Eye (tissue), 1 donor: Measurements from ENCODE around the gene ATP13A5.

Experiments
- DNase-seq: peaks from one replicate; pipeline ENCODE4 v3.0.0-alpha.2; 2015

ATP13A5 gene

DNA sequence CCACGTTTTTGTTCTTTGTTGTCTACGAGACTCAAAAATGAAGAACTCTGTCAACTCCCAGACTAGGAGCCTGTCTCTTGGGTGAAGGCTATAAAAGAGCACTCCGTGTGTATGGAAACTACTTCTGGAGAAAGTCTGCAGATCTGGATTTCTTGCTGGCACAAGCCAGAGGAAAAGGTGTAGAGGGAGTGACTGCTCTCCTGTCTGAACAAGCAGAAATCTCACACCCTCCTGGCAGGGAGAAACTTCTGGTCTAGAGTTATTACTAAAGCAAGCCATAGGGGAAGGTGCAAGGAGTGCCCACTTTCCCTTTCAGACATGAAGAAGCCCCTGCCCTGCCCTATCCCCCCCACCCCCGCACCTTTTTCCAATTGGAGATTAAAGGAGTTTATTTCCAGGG, 128.1 kb downstream of the ATP13A5 start:
- DNase-seq = no peak

DNA sequence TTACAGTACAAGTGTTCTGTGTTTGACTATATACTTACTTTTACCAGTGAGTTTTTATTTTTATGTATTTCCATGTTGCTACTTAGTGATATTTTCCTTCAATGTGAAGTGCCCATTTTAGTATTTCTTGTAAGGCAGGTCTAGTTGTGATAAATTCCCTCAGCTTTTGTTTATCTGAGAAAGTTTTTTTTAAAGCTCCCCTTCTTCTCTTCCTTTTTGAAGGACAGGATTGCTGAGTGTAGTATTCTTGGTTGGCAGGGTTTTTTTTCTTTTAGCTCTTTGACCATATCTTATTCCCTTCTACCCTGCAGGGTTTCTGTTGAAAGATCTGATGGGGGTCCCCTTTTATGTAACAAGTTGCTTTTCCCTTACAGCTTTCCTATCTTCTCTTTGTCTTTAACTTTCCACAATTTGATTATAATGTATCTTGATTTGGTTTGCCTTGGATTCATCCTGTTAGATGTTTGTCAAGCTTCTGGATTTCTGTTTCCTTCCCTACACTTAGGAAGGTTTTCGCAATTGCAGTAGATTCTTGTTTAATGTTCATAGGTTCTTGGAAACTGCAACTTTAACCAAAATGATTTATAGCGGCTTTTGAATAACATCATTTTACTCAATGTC, 129.6 kb downstream of the ATP13A5 start:
- no peak for DNase-seq

DNA sequence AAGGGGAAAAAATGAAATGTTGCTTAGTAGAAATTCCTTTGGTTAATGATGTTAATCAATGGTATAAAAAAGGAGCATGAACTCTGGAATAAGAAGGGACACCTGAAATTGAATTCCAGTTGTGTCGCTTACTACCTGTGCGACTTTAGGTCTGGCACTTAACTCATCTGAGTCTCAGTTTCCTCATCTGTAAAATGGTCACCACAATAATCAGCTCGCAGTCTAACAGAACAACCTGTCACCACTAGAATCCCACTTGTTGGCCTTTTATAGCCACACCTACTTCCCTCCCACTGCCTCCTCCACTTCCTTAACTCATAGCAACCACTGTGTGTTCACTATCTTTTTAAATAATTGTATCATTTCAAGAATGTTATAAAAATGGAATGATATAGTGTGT, 135.0 kb downstream of the ATP13A5 start:
- DNase-seq = no peak

DNA sequence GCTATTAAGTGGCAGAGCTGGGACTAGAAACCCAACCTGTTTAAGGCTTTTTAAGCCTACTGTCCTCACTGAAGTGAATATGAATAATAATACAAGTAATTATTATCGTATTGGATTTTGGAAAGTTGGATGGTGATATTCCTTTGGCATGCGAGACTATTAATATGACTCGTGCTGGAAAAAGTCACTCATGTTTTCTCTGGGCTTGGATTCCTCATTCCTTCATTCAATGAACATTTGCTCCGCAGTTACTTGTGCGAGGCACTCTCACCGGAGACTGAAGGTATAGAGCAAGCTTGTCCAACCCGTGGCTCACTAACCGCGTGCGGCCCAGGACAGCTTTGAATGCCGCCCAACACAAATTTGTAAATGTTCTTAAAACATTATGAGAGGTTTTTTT, 136.8 kb downstream of the ATP13A5 start:
- no peak for DNase-seq

DNA sequence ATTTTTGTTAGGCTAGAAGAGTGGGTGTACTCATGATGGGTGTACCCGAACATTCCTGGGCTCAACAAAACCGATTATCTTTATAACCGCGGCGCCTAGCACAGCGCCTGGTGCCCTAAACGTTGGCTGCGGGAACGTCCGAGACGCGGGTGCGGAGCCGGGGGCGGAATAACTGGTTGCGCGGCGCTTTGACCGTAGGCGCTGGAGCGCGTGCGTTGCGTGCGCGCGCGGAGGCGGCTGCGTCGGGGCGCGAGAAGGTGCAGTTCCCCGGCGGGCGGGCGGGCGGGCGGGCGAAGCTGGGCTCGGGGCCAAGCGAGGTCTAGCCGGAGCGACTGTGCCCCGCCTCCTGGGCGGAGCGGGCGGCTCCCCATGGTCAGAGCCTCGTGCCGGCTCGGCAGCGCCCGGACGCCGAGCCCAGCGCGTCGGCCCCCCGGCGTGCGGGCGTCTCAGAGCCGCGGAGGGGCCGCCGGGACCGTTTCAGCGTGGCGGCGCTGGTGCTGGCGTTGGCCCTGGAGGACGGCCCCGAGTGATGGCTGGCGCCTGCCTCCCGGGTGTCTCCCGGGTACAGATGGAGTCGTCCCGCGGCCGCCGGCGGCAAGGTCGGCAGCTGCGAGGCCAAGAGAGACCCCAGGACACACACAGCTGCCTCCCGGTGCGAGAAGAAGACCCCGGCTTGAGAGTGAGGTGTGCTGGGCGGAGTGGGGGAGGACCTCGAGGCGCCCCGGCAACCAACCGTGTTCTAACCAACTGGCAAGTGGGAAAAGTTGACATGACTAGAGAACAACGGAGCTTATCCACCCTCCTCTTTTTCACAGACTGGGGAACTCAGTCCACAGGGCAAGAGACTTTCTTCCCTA, 137.5 kb downstream of the ATP13A5 start, which contains the start of gene PLAAT1:
PLAAT1 (plus strand) TSS at position 373 of the 857 bp plus-strand sequence. CDS start 14,429 bp downstream, outside the sequence.
- peak; percentile 86 for DNase-seq

DNA sequence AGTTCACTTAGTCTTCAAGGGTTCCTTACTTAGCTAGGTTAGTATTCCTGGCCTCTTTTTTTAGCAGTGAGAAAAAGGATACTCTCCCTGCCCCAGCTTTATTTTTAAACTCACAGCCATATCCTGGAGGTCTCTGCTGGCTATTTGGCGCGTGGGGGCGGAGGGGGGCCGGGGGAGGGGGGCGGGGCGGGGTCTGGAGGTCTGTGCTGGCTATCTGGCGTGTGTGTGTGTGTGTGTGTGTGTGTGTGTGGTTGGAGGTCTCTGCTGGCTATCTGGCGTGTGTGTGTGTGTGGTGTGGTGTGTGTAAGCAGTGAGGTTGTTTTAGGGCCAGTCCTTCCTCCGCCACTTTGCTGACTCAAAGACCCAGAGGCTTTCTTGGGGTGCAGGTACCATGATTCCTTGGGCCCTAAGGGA, 138.1 kb downstream of the ATP13A5 start:
- DNase-seq = no peak

DNA sequence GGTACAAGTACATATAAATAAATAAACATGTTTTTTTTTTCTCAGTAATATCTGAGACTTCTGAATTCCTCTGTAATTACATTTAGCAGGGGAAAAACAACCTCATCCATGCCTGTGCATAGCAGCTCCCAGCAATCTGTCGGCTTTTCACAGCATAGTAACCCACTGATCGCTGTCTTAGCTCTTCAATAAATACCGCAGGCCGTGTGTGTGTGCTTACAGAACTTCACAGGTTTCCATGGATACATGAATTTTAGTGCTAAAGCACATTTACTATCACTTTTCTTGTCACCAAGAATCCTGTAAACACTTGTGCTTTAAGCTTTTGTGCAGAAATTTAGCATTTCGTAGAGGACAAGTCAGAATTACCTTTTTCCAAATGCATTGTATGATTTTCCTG, 141.5 kb downstream of the ATP13A5 start:
- DNase-seq = no peak

DNA sequence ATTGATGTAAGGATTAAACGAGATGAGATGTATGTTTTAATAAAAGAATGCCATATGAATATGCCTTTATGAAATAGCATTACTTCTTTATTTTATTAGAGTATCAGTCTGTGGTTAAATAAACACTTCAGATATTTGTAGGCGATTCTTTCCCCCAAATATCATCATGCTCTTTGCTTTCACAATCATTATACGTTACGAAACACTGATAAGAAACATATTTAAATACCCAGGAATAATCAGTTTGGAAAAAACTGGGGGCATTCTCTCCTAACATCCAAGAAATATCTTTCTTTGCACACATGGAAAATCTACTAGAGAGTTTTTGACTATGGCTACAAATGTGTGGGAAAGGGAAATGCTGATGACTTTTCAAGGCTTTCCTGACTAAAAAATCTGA, 142.0 kb downstream of the ATP13A5 start:
- DNase-seq = no peak

DNA sequence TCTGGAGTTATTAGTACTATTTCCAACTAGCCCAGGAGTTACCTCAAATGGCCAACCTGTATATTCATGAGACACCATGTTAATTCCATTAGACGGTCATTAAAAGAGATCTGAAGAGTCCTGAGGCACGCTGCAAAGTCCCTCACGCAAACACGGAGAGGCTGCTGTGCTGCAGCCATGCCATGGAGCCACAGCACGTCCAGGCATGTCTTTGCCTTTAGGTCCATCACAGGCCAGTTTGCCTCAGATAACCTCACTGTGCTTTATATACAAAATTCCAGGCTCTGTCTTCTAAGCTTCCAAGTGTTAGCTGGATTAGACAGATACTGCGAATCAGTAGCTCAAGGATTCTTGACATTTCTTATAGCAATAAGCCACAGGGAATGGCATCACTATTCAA, 147.4 kb downstream of the ATP13A5 start:
- no peak for DNase-seq

DNA sequence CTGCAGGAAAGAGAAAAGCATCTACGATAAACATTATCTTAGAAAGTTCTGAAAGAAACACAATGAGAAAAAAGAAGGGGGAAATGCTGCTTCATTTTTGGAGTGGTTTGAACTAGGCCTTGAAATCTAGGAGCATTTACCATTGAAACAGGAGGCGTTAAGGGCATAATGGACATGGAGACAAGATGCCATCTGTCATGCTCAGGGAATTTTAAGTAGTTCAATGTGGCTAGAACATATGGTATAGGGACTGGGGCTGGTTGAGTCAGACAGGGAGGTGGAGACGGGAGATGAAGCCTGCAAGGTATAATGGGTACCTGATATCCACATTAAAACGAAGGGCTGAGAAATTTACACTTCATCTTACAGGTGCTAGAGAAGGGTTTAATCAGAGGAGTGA, 147.9 kb downstream of the ATP13A5 start:
- DNase-seq = peak; percentile 41

DNA sequence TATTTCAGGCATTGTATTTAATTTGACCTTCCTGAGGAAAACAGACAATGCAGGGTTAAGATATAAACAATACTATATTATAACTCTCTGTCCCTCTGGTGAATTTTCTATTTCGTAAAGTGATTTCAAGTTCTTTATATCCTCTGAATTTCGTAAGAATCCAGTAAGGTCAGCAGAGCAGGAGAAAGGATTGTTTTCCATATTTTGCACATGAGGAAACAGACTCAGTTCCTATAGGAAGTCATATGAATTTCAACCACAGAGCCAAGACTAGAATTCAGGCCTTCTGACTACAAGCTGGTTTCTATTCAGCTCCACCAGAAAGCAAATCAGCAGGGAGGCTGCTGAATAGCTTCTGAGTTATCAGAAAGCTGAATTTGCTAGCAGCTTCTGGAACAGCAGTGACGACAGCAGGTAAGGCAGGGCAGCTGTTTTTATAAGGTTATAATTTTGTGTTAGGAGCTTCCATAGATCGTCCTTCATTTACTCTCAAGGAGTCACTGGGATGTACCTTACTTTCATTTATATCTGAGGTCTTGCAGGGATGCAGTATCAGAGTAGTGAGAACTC, 148.6 kb downstream of the ATP13A5 start:
- no peak for DNase-seq

DNA sequence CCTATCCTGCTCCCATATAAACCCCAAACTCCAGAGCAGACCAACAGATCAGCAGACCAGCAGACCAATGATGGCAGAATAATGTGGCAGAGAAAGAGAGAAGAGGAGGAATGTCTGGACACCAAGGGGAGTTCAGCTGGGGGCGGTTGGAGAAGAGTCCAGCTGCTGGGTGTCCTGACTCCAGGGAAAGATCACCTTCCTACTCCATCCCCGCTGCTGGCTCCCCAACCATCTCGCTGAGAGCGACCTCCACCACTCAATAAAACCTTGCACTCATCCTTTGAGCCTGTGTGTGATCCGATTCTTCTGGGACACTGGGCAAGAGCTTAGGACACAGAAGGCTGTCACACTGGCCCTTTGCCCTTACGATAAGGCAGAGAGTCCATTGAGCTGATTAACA, 150.3 kb downstream of the ATP13A5 start:
- no peak for DNase-seq

DNA sequence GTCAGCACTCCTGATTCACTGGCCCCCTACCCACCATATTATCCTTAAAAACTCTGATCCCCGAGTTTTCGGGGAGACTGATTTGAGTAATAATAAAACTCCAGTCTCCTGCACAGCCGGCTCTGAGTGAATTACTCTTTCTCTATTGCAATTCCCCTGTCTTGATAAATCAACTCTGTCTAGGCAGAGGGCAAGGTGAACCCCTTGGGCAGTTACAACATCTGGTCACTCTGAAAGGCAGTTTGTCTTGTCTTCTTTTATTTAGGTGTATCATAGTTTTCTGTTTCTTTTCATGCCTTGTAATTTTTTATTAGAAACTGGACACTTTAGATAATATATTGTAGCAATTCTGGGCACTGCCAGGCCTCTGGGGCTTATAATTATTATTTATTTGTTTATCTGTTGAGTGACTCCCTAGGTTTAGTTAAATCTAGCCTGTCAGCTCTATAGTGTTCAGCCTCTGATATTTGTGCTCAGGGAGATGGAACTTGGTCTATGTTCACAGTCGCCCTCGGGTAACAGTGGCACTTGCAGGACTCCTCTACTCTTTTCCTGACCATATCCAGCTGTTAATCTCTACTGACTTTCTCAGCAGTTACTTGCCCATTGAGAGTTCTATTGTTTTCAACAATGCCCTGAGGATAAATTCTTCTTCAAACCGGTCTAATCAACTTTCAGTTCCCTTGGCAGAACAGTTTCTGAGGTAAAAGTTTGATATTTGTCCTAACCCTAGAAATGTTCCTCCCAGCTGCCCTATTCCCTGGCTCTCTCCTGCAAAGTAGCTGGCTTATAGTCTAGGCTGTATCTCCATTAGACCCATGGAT, 153.0 kb downstream of the ATP13A5 start:
- no peak for DNase-seq
